Activated naive CD4-positive, alpha-beta T cell treated with anti-CD3 and anti-CD28 coated beads, Interleukin-2, amount 50 U/mL, for 72 hours (primary cell): Measurements from ENCODE around the gene AREG. TPM values are rescaled to one million over a fixed set of nuclear protein-coding genes. Genes with fewer than 3 reads are reported as not detected.

Experiments
- ATAC-seq, 2 donors: fragments of 150-1000 bp; cut with Tn5 transposase; 2 replicates each; pipeline ENCODE4 v1.10.0; 2021; ENCODE audit warnings: mild to moderate bottlenecking in 2 of 2, moderate library complexity in 2 of 2
- DNase-seq, 2 donors: peaks; one replicate each; pipeline ENCODE4 v3.0.0; 2021 to 2022; ENCODE audit warnings: low spot score in 2 of 2
- H3K27ac Mint-ChIP-seq, 2 donors: one replicate each; pipeline ENCODE4 v1.8.0; 2022; ENCODE audit warnings: mild to moderate bottlenecking in 2 of 2, mixed read lengths in 2 of 2
- H3K36me3 Mint-ChIP-seq, 2 donors: one replicate each; pipeline ENCODE4 v1.8.0; 2022; ENCODE audit warnings: mixed read lengths in 2 of 2
- H3K9me3 Mint-ChIP-seq, 2 donors: one replicate each; pipeline ENCODE4 v1.8.0; 2022; ENCODE audit warnings: mixed read lengths in 2 of 2
- total RNA-seq, 2 donors: library from RNA; stranded (reverse); gene quantifications; one replicate each; pipeline ENCODE4 v1.2.3, GENCODE V29; 2022

The AREG gene
- total RNA-seq, 2 donors from 2014 or later, result 0.49 to 2.1 TPM

- no peak overlapping the region for H3K27ac Mint-ChIP-seq
- no peaks in the 10 kb centered on the region for H3K9me3 Mint-ChIP-seq
- ATAC-seq, result no peak
- H3K36me3 Mint-ChIP-seq, result no peaks in the 10 kb centered on the region
- no peak for DNase-seq
Measured at GRCh38 chr4:74475946-74476345, 31.0 kb downstream of the AREG start.

GRCh38 chr4:74479009-74479408, 34.1 kb downstream of the AREG start:
- H3K27ac Mint-ChIP-seq, result no peak overlapping the region
- DNase-seq, result no peak
- no peaks in the 10 kb centered on the region for H3K9me3 Mint-ChIP-seq
- no peaks in the 10 kb centered on the region for H3K36me3 Mint-ChIP-seq
- no peak for ATAC-seq

- Mint-ChIP-seq H3K9me3 (no peaks in the 10 kb centered on the region), H3K36me3 (no peaks in the 10 kb centered on the region), H3K27ac (no peak overlapping the region)
- ATAC-seq, result no peak
- DNase-seq, result no peak
Measured at GRCh38 chr4:74480267-74480666, 35.3 kb downstream of the AREG start.

GRCh38 chr4:74481891-74482609, 37.1 kb downstream of the AREG start:
- no peak for ATAC-seq
- DNase-seq, result no peak
- Mint-ChIP-seq H3K9me3 (no peaks in the 10 kb centered on the region), H3K36me3 (no peaks in the 10 kb centered on the region), H3K27ac (no peak overlapping the region)

- ATAC-seq (peak in 1 of 2 donors; percentile 44), DNase-seq (no peak)
- Mint-ChIP-seq H3K36me3 (no peaks in the 10 kb centered on the region), H3K9me3 (no peaks in the 10 kb centered on the region), H3K27ac (no peak overlapping the region)
Measured at GRCh38 chr4:74483226-74483911, 38.4 kb downstream of the AREG start.

- Mint-ChIP-seq H3K27ac (no peak overlapping the region), H3K36me3 (no peaks in the 10 kb centered on the region), H3K9me3 (no peaks in the 10 kb centered on the region)
- ATAC-seq, result peak in 1 of 2 donors; percentile 98
- DNase-seq, result no peak
Measured at GRCh38 chr4:74486905-74487304, 42.0 kb downstream of the AREG start.

- H3K9me3 Mint-ChIP-seq, result no peaks in the 10 kb centered on the region
- DNase-seq (no peak), ATAC-seq (no peak)
- H3K36me3 Mint-ChIP-seq, result no peaks in the 10 kb centered on the region
- H3K27ac Mint-ChIP-seq, result no peak overlapping the region
Measured at GRCh38 chr4:74487771-74488170, 42.8 kb downstream of the AREG start.

GRCh38 chr4:74490736-74491135, 45.8 kb downstream of the AREG start:
- H3K9me3 Mint-ChIP-seq, result no peaks in the 10 kb centered on the region
- DNase-seq (no peak), ATAC-seq (no peak)
- no peaks in the 10 kb centered on the region for H3K36me3 Mint-ChIP-seq
- no peak overlapping the region for H3K27ac Mint-ChIP-seq

- Mint-ChIP-seq H3K27ac (no peak overlapping the region), H3K36me3 (peaks cover 0 to 6% of the 10 kb centered on the region in 2 donors), H3K9me3 (no peaks in the 10 kb centered on the region)
- DNase-seq (no peak), ATAC-seq (no peak)
Measured at GRCh38 chr4:74499986-74500781, 55.2 kb downstream of the AREG start.

- DNase-seq (no peak), ATAC-seq (no peak)
- Mint-ChIP-seq H3K27ac (no peak overlapping the region), H3K9me3 (peaks cover 0 to 5% of the 10 kb centered on the region in 2 donors), H3K36me3 (peaks cover 0 to 9% of the 10 kb centered on the region in 2 donors)
Measured at GRCh38 chr4:74501579-74501978, 56.6 kb downstream of the AREG start.

GRCh38 chr4:74503580-74503979, 58.6 kb downstream of the AREG start:
- Mint-ChIP-seq H3K9me3 (peaks cover 0 to 16% of the 10 kb centered on the region in 2 donors), H3K36me3 (peaks cover 0 to 15% of the 10 kb centered on the region in 2 donors), H3K27ac (no peak overlapping the region)
- no peak for ATAC-seq
- DNase-seq, result no peak

GRCh38 chr4:74504212-74504611, 59.3 kb downstream of the AREG start:
- DNase-seq (no peak), ATAC-seq (no peak)
- H3K9me3 Mint-ChIP-seq, result peaks cover 0 to 16% of the 10 kb centered on the region in 2 donors
- peaks cover 0 to 15% of the 10 kb centered on the region in 2 donors for H3K36me3 Mint-ChIP-seq
- H3K27ac Mint-ChIP-seq, result no peak overlapping the region

Other genes starting within 250 kb of the AREG start
- gene EPGN, start 136.7 kb upstream of the AREG start, total RNA-seq, result not detected
- gene EREG, start 80.0 kb upstream of the AREG start, total RNA-seq, result under 1 TPM in 1 of 2 donors, not detected in 1; 0.07 TPM